KG1 (cell line): ENCODE results near the gene CNGB1.
"Not testable (repeated sequence)": the region's sequence is repeated elsewhere in the genome, so short reads cannot be mapped to it uniquely, and the experiment has no call there.

Source experiments
- DNase-seq: peaks from one replicate; lab custom pipeline; 2025; lab: John Stamatoyannopoulos, UW

Gene CNGB1

GRCh38 chr16:57887711-57888110 lies 83.2 kb downstream of the CNGB1 start:
- DNase-seq = no peak

- DNase-seq = no peak
These were observed 84.5 kb downstream of the CNGB1 start for GRCh38 chr16:57886427-57886826.

DNA sequence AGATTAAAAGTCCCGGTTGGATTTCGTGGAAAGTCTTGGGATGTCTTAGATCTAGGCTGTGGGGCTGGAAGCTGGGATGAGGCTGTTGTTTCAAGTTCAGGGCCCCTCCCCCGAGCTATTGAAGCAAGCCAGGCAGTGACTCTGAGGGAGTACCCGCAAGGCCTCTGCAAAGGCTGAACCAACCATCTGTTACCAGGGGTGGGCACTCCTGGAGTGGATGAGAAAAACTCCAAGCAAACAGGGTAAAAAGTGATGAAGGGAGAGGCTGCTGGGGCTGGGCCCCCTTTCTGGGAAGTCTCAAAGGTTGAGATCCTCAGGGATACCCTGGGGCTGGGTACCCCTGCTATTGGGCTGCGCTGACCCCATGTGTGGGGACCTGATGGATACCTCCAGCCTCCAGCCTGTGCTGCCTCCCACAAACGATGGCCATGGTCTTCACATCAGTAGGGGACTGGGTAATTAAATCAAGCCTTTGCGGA lies 86.2 kb downstream of the CNGB1 start:
- DNase-seq = no peak

DNA sequence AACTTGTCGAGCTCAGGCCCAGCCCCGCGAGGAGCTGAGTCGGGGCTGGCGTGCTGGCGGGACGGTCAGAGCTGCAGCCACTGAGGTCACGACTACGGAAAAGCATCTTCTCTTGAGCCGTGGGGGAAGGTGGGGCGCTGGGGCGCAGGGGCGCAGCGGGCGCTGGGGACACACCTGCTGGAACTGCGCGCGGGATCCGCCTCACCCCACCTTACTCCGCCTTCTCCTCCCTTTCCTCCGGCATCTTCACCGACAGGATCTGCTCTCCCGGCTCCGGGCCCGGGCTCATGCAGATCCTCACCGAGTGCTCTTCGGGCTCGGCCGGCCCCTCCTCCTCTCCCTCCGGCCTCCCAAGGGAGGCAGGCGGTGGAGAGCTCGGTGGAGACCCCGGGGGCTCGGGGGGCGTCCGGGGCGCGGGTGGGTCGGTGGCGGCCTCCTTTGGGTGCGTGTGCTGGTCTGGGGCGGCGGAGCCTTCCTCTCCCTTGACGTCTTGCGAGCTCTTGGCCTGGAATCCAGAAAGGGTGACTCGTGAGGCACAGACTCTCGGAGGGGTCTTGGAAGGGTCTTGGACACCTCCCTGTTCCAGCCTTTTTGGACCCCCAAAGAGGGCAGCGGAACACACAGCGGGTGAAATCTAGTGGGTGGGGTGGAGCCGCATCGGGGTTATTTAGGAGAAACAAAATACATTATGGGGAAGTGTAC lies 86.8 kb downstream of the CNGB1 start:
- no peak for DNase-seq

DNA sequence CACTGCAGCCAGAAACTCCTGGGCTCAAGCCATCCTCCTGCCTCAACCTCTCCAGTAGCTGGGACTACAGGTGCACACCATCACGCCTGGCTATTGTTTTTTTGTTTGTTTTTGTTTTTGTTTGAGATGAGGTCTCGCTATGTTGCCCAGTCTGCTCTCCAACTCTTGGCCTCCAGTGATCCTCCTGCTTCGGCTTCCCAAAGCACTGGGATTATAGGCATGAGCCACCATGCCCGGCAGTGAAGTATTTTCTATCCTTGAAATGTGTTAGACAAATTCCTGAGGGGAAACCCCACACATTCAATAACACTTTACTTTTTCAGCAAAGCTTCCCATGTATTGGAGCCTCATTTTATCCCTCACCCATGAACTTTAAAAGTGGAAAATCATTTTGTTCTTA lies 87.4 kb downstream of the CNGB1 start:
- DNase-seq = no peak

DNA sequence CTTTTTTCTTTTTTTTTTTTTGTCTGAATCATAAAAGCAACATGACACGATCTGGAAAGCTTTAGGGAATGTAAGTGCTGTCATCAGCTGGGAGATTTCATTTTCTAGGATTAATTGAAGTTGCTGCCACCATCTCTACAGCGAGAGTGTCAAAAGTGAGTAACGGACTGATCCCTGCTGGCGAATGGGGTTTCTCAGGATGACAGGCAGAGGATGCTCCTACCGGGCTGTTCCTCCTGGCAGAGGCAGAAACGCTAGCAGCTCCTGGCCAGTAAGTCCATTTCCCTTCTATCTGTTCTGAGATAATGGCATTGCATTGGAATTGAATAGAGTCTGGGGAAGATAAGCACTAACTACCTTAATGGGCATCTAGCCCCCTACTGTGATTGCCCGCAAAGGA lies 88.1 kb downstream of the CNGB1 start:
- no peak for DNase-seq

DNA sequence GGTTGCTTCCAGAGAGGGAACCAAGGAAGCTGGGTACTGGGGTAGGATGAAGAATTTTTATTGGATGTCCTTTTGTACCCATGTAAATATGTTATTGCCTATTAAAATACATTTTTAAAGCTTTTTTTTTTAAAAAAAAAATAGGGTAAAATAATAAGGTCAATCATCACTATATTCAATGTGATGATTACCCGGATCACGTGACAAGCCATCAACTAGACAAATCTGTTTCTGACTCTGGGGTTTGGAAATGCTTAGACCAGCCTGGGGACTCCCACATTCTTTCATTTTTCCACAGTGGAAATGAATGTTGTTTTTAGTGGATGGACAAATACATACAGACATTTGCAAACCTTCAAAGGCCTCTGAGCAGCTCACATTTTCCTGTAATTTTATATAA lies 88.7 kb downstream of the CNGB1 start:
- no peak for DNase-seq

DNA sequence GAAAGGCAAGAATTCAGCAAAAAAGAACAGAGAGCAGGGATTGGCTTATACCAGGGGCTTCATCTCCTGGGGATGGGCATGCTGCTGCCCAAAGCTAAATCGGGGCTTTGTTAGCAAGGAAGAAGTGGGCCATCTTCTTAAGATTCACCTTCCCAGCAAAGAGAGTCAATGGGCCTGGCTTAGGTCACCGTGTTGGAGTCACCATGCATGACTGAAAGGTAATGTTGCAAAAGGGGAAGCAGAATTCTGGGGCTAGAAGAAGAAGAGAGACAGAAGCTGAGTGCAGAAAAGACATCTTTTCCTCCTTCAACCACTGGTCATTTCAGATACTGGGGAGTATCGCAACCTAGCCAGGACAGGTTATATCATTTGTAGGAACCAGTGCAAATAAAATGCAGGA lies 92.3 kb downstream of the CNGB1 start:
- no peak for DNase-seq

GRCh38 chr16:57876210-57876609 lies 94.7 kb downstream of the CNGB1 start:
- DNase-seq = no peak

- no peak for DNase-seq
These were observed 95.6 kb downstream of the CNGB1 start for GRCh38 chr16:57875347-57875746.

DNA sequence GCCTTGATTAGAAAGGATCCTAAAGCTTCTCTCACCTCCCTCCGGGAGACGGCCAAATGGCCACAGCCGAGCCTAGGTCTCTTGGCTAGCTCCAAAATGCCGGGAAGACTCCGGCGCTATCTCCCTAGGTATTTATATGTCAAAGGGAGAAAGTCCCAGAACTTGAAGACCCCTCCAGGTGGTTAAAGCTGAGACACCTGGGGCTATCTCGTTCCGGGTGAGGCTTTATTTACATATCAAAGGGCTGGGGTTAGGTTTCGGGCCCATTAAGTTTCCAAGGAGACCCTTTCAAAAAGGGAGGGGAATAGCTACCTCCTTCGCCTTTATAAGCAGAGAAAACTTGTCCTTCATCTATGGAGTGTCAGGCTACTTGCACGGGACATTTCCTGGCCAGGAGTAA lies 97.7 kb downstream of the CNGB1 start:
- no peak for DNase-seq

DNA sequence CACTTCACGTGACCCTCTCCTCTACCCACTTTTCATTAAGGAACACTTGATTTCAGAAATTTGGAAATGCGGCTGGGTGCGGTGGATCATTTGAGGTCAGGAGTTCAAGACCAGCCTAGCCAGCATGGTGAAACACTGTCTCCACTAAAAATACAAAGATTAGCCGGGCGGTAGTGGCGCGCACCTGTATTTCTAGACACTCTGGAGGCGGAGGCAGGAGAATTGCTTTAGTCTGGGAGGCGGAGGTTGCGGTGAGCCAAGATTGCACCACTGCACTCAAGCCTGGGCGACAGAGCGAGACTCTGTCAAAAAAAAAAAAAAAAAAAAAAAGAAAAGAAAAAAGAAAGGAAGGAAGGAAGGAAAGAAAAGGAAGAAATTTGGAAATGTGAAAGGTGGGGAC lies 98.2 kb downstream of the CNGB1 start:
- DNase-seq = not testable (repeated sequence)

GRCh38 chr16:57871456-57871855 lies 99.5 kb downstream of the CNGB1 start:
- DNase-seq = no peak

DNA sequence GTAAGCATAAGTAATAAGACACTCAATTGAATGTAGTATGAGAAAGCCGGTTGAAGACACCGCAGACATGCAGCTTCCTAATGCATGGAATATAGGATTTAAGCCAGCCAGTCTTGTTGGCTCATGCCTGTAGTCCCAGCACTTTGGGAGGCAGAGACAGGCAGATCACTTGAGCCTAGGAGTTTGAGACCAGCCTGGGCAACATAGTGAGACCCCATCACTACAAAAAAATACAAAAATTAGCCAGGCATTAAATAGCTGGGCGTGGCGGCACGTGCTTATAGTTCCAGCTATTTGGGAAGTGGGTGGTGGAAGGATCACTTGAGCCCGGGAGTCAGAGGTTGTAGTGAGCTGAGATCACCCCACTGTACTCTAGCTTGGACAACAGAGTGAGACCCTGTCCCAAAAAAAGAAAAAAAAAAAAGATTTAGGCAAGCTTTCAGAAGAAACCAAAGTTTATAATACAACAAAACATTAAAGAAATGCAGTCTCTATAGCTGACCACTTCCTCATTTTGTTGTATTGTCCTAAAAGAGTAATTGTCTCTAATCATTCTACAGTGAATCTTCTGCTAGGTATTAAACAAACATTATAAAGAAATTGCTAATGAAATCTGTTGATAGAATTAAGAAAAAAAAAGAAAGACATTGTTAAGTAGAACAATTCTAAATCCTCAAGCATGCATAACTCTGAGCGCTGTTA lies 100.0 kb downstream of the CNGB1 start:
- DNase-seq = no peak

- DNase-seq = no peak
These were observed 101.9 kb downstream of the CNGB1 start for GRCh38 chr16:57868913-57869520.

DNA sequence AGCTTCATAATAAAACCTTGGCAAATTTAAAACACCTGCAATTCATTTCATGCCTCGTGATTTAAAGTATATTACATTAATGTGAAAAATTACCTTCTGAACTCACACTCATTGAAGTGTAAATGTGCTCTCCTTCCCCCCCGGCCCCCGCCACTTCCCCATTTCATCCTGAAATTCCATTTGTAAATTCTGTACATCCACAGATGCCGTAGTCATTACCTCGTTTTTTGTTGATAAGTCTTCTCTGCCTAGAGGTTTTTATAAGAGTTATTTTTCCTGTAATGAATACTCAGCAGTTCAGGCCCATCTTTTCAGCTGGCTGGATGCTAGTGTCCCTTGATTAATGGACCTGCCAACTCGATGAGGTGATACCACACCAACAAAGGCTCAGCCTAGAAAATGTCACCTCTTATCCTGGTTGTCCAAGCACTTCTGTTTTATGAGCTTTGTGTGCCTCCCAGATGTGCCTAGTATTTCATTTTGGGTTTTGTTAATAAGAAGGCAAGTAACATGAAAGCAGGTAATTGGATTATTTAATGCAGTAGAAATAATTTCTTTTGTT lies 103.8 kb downstream of the CNGB1 start:
- no peak for DNase-seq

GRCh38 chr16:57866529-57866918 lies 104.4 kb downstream of the CNGB1 start:
- DNase-seq = no peak

- DNase-seq = no peak
These were observed 105.0 kb downstream of the CNGB1 start for GRCh38 chr16:57865746-57866528.

GRCh38 chr16:57863434-57864160 lies 107.3 kb downstream of the CNGB1 start:
- no peak for DNase-seq

DNA sequence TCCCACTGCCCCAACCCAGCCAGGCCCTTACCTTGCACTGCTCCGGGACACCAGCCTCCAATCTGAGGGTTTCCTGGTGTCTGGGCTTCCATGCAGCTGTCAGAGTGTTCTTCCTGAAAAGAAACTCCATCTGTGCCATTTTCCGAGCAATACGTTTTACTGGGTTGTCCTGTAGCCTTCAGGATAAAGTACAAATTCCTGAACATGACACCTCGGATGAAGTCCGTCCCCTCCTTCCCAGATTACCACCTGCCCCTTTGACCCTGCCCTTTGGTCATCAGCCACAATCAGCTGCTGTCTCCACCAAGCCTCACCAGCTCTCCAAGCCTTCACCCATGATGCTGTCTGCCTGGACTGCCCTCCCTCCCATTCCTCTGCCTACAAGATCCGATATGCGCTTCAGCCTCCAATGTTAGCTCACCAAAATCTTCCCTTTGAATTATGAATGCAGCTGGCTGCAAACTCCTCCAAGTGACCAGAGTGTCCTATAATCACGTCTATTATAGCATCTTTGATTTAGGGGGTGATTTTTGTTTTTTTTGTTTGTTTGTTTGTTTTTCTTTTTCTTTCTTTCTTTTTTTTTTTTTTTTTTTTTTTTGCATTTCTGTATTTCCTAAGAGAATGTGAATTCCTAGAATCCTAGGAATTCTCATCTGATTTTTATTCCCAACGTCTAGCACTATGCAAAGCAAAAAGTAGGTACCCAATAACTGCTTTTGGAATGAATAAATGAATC lies 108.1 kb downstream of the CNGB1 start:
- DNase-seq = no peak

- no peak for DNase-seq
These were observed 111.6 kb downstream of the CNGB1 start for GRCh38 chr16:57859331-57859730.
